K562 (cell line): ENCODE data around the gene INO80. TPM values are rescaled to one million over a fixed set of nuclear protein-coding genes. Genes with fewer than 3 reads are reported as not detected.
A peak's percentile ranks its signal among the peaks of the same experiment; 100 is the strongest.

Experiments
- AFF1 ChIP-seq, 2 experiments: fragments of 450-650 bp; IDR thresholded peaks; 2 replicates each; pipeline ENCODE4 v1.6.1; 2018; ENCODE audit warnings: mild to moderate bottlenecking in 2 of 2, low read depth in 1 of 2; ENCODE audit not compliant: partially characterized antibody in 2 of 2
- ATF2 ChIP-seq: sonication (generic); formaldehyde crosslinking; IDR thresholded peaks from 2 replicates; pipeline ENCODE4 v1.8.1; 2022; ENCODE audit warnings: missing genetic modification reagents
- ATF6 ChIP-seq: sonication (generic); formaldehyde crosslinking; IDR thresholded peaks from 2 replicates; pipeline ENCODE4 v1.4.0; 2020; ENCODE audit warnings: mild to moderate bottlenecking, missing genetic modification reagents
- DDX20 ChIP-seq: fragments of 450-650 bp; IDR thresholded peaks from 2 replicates; pipeline ENCODE4 v1.6.1; 2016; ENCODE audit warnings: missing genetic modification characterization, low read depth, mild to moderate bottlenecking, missing compliant biosample characterization, moderate library complexity
- KLF10 ChIP-seq: fragments of 250-450 bp; sonication (Bioruptor Pico); IDR thresholded peaks from 2 replicates; pipeline ENCODE4 v1.6.1; 2021; ENCODE audit warnings: matching md5 sums
- RBM39 ChIP-seq: fragments of 200-400 bp; formaldehyde crosslinking; optimal IDR thresholded peaks from 2 replicates; pipeline ENCODE3; 2018; ENCODE audit warnings: low read depth, low read length
- SAFB ChIP-seq: fragments of 200-400 bp; formaldehyde crosslinking; IDR thresholded peaks from 2 replicates; pipeline ENCODE4 v1.6.1; 2017; ENCODE audit warnings: low read depth, low read length, borderline replicate concordance
- SLC30A9 ChIP-seq: fragments of 250-450 bp; sonication (Bioruptor Pico); IDR thresholded peaks from 2 replicates; pipeline ENCODE4 v1.8.0; 2022; ENCODE audit warnings: mild to moderate bottlenecking, moderate library complexity
- TEAD4 ChIP-seq, 2 experiments: sonication (generic) in 1 of 2; formaldehyde crosslinking in 1 of 2; IDR thresholded peaks; 2 replicates each; pipeline versions ENCODE4 v1.6.1 to v1.8.0; 2012 to 2022; ENCODE audit warnings: borderline replicate concordance in 1 of 2, inconsistent platforms in 1 of 2, low read length in 1 of 2, mild to moderate bottlenecking in 1 of 2, missing genetic modification reagents in 1 of 2
- ZBTB2 ChIP-seq: fragments of 450-650 bp; IDR thresholded peaks from 2 replicates; pipeline ENCODE4 v1.6.1; 2016; ENCODE audit warnings: antibody characterized with exemption
- ZBTB8A ChIP-seq: fragments of 450-650 bp; IDR thresholded peaks from 2 replicates; pipeline ENCODE4 v1.6.1; 2018; ENCODE audit warnings: mild to moderate bottlenecking, moderate library complexity; ENCODE audit not compliant: partially characterized antibody
- ZNF347 ChIP-seq: fragments of 450-650 bp; formaldehyde crosslinking; IDR thresholded peaks from 2 replicates; pipeline ENCODE4 v1.4.0; 2020; ENCODE audit warnings: low read depth, mild to moderate bottlenecking, moderate library complexity
- ZNF431 ChIP-seq: sonication (generic); formaldehyde crosslinking; IDR thresholded peaks from 2 replicates; pipeline ENCODE4 v1.8.0; 2022; ENCODE audit warnings: mild to moderate bottlenecking, missing genetic modification reagents
- ZNF830 ChIP-seq: fragments of 250-450 bp; sonication (Bioruptor Pico); IDR thresholded peaks from 2 replicates; pipeline ENCODE4 v1.5.0; 2021; ENCODE audit warnings: mild to moderate bottlenecking
- polyA plus RNA-seq, 8 experiments: library from polyadenylated mRNA; depleted of rRNA in 4 of 8; stranded (reverse) in 5 of 8; unstranded in 3 of 8; fragments of >200 nt; fragmentation: Nextera tagmentation in 2 of 8; fragmentation: Illumina TruSeq in 1 of 8; extraction: Ambion mirVana in 2 of 8; extraction: Trizol in 1 of 8; gene quantifications; 2 replicates each; pipeline versions ENCODE4 v1.2.1 to v1.2.3, GENCODE V29; 2011 to 2014; ENCODE audit warnings: inconsistent platforms in 1 of 8, missing spikeins in 1 of 8
- total RNA-seq, 7 experiments: library from RNA; depleted of rRNA in 6 of 7; stranded (reverse); fragments of >200 nt in 6 of 7; fragmentation: Illumina TruSeq in 2 of 7; extraction: Trizol in 2 of 7; gene quantifications; 2 replicates each; pipeline versions ENCODE4 v1.2.1 to v1.2.3, GENCODE V29; 2011 to 2021; ENCODE audit warnings: low replicate concordance in 1 of 7
- TF ChIP-seq, protein P1 (sequence below): fragments of 250-450 bp; sonication (Bioruptor Pico); IDR thresholded peaks from 2 replicates; pipeline ENCODE4 v1.5.1; 2021; ENCODE audit warnings: mild to moderate bottlenecking

INO80 gene
- total and polyA plus RNA-seq, 9 of the 15 experiments (the other 6 are each of a cell fraction or from before 2014, with no cell fraction given), result 1.1 to 25.7 (median 19.9) TPM

DNA sequence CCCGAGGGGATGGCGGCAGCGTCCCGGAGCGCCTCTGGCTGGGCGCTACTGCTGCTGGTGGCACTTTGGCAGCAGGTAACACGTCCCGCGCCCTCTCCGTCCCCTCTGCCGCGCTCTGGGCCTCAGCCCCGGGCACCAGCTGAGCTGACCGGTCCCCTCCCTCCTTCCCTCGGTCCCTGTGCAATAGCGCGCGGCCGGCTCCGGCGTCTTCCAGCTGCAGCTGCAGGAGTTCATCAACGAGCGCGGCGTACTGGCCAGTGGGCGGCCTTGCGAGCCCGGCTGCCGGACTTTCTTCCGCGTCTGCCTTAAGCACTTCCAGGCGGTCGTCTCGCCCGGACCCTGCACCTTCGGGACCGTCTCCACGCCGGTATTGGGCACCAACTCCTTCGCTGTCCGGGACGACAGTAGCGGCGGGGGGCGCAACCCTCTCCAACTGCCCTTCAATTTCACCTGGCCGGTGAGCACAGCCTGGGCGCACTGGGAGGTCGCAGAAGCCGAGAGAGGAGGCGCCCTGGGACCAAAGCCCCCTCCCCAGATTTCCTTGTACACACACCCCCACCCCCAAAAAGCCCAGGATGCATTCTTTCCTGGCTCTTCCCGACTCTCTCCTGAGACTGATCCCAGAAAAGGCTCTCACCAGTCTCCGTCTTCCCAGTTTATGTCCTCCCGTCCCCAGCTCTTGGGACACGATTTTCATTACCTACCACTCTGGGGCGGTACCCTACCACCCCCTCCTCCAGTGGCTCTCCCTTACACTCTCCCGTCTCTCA is 186.2 kb downstream of the INO80 start (continued):
- TF ChIP-seq DDX20 (tag) (no peak), ATF6 (CRISPR knock-in tag) (no peak), ZBTB8A (no peak), ZBTB2 (no peak), KLF10 (CRISPR knock-in tag) (no peak), RBM39 (no peak), SAFB (0 out of 2 replicates have a peak, but pooled peaks have one; percentile 39), ZNF830 (CRISPR knock-in tag) (no peak), ZNF347 (CRISPR knock-in tag) (no peak), TEAD4 (IDR thresholded peaks at IDR 0.05; ENCODE audit: low read length) (no peak), TEAD4 (CRISPR knock-in tag; IDR thresholded peaks at IDR 0.05; ENCODE audit: borderline replicate concordance) (peak; percentile 8; the same call in 1 of the 2 replicates), SLC30A9 (CRISPR knock-in tag) (no peak), ATF2 (CRISPR knock-in tag) (no peak), AFF1 (IDR thresholded peaks at IDR 0.05; ENCODE audit: low read depth in 1 of 2, partially characterized antibody in 2 of 2) (no peak), ZNF431 (CRISPR knock-in tag) (0 out of 2 replicates have a peak, but pooled peaks have one; percentile 16)
- TF ChIP-seq, protein P1, sequence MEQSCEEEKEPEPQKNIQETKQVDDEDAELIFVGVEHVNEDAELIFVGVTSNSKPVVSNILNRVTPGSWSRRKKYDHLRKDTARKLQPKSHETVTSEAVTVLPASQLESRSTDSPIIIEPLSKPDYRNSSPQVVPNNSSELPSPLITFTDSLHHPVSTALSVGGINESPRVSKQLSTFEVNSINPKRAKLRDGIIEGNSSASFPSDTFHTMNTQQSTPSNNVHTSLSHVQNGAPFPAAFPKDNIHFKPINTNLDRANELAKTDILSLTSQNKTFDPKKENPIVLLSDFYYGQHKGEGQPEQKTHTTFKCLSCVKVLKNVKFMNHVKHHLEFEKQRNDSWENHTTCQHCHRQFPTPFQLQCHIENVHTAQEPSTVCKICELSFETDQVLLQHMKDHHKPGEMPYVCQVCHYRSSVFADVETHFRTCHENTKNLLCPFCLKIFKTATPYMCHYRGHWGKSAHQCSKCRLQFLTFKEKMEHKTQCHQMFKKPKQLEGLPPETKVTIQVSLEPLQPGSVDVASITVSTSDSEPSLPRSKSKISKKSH (CRISPR knock-in tag), result no peak
